Activated T-helper 1 cell treated with Interleukin-2 at 50 U/mL for 16 hours (primary cell): Measurements from ENCODE around the gene KRT4.

ENCODE experiments used
- DNase-seq: peaks from one replicate; pipeline ENCODE4 v3.0.0-alpha.2; 2020; ENCODE audit warnings: low read depth

The KRT4 gene

DNA sequence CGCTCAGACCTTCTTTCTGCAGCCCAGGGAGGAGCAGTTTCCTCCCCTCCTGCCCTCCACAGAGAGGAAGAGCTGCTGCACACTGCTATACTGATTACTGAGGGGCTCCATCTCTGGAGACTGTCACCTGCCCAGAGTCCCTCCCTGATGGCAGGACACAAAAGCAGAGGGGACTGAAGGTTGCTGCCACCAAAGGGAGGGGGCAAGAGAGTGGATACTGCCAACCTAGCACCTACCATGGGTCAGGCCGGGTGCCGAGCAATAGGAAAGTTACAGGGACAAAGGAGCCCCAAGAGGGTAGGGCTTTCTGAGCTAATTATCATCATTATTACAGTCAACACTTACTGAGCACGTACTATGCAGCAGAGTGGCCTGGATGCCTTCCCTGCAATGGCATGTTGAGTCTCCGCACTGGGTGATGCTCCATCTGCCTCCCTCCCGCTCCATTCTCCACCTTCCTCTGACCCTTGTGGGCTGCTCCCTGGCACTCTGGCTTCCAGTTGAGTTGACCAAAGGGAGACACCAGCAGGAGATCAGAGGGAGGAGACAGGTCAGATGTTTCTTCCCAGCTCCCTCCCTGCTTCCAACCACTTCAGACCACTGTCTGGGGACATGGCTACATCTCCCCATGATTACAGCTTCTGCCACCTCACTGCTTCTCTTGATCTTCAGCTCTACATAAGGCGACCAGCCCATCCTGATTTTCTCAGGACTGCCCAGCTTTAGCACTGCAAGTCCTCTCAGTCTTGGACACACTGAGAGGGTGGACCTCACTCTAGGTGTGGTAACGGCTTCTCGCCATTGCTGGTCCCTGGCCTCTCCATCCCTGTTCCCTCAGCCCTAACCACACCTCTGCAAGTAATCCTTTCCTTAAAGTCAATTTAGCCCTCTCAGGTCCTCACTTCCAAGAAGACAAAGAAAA, 22.8 kb upstream of the KRT4 start:
- DNase-seq = no peak

DNA sequence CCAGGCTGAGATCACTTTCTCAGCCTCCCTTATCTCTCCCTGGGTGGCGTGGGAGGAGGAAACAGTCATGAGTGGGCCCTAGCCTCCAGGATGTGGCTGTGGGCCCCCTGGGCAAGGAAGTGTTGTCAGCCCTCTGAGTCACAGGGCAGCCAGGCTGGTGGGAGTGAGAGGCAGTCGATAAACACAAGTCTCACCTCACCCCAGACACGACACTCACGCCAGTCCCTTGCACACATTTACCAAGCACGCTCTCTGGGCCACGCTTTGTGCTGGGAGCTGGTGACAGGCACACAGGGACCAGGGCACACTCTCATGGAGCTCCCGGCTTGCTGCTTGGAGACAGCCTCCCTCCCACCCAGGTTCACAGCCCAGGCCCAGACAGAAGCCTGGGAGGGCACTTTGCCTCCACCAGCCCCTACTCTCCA, 22.1 kb upstream of the KRT4 start:
- peak; percentile 11 for DNase-seq

DNA sequence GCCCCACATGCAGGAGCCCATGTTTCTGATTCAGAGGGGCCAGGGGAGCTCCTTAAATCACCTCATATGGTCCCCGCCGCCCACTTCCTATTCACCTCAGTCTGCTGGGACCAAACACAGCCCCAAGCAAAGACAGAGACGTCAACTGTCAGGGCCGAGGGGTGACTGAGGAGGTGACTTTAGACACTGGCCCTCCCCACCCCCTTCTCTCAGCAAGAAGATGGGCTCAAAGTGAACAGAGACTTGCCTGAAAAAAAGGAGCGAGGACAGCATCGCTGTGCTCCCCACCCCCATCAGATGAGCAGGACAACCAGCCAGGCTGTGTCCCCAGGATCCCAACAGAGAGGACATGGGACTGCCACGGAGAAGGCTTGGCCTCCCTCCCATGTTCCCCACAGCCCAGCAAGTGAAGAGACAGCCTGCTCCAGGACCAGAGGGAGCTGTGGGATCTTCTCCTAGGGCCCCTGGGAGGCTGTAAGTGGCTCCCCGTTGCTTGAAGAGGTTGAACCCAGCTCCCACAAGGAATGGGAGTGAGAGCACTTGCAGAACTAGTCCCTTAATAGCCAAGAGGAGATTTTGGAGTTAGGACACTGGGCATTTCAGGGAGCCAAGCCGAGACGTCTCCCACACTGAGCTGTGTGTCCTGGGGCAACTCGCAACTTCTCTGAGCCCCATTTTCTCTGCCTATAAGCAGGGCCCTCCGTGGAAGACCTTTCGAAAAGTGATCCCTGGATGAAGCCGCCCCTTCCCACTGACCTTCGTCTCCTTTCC, 21.5 kb upstream of the KRT4 start:
- DNase-seq = no peak

- no peak for DNase-seq
Observed at GRCh38 chr12:52834727-52835001, 20.7 kb upstream of the KRT4 start.

GRCh38 chr12:52833922-52834726, 20.2 kb upstream of the KRT4 start, which contains the start of gene KRT79:
TSS of gene KRT79 (minus strand) at chr12:52834311. CDS start at chr12:52834260, 51 bp downstream.
- DNase-seq = no peak

DNA sequence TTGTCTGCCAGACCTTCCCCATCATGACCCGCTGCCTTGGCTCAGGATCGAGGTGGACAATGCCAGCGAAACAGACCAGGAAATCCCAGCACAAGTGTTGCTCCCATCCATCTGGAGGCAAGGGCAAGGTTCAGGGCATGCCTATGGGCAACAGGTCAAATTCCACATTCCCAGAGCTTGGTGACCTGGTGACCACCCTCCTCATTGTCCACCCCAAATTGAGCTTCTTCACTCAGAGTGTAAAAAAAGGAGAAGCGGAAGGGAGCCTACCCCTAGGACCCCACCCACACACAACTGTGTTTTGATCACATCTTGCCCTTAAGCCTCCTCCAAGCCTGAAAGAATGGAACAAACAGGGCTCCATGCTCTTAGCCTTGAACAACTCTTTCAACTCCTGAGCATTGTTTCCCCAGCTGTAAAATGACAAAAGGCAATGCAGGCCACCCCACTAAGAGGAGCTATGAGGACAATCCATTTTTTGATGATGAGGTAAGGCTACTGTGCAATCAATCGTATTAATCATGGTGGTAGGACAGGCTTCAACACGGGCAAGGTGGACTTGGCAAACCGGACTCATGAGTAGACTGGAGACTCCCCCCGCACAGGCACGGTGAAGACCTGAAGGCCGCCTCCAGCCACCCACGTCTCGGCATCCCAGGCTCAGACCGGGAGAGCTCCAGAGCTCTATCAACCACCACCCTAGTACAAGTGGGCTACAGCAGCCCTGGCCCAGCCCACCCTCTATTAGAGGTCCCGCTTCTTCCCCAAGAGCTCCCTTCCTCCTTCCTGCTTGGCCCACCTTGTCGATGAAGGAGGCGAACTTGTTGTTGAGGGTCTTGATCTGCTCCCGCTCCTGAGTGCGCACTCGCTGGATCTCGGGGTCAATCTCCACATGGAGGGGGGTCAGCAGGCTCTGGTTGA, 19.3 kb upstream of the KRT4 start:
- no peak for DNase-seq

- DNase-seq = no peak
Observed at GRCh38 chr12:52832451-52832850, 18.5 kb upstream of the KRT4 start.

- no peak for DNase-seq
Observed at GRCh38 chr12:52831251-52831650, 17.3 kb upstream of the KRT4 start.

GRCh38 chr12:52829986-52830770, 16.3 kb upstream of the KRT4 start:
- no peak for DNase-seq

DNA sequence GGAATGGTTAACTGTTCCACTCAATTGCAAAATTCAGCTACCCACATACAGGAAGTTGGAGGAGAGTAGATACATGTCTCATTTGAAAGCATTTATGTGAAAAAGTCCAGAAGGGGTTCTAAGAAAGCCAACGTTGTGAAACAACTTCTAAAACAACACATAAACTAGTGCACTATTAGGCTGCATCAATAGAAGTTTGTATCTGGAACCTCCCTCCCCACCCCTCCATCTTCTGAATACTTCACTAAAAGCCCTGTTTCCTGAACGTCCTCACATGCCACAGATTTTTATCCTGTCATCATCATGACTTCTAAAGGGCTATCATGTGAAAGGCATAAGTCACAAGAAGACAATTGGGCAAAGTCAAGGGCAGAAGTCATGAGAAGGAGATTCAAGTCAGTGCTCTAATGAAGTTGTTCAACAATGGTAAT, 14.7 kb upstream of the KRT4 start:
- DNase-seq = no peak

DNA sequence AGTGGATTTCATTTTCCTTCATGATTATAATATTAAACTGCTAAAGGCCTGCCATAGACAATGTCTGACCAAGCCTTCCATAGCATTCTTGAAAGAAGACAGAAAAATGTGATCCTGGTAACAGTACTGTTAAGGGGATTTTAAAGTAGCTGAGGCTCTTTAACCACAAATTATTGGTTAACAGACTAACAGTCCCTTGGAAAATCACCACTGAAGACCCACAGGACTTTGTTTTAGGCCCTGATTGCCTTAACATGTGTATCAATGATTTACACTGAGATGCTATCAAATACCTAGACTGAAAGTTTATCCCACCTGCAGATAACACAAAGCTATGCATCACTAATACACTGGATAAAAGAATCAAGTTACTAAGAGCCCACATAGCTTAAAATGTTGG, 14.2 kb upstream of the KRT4 start:
- DNase-seq = no peak

GRCh38 chr12:52827499-52828090, 13.7 kb upstream of the KRT4 start:
- no peak for DNase-seq

DNA sequence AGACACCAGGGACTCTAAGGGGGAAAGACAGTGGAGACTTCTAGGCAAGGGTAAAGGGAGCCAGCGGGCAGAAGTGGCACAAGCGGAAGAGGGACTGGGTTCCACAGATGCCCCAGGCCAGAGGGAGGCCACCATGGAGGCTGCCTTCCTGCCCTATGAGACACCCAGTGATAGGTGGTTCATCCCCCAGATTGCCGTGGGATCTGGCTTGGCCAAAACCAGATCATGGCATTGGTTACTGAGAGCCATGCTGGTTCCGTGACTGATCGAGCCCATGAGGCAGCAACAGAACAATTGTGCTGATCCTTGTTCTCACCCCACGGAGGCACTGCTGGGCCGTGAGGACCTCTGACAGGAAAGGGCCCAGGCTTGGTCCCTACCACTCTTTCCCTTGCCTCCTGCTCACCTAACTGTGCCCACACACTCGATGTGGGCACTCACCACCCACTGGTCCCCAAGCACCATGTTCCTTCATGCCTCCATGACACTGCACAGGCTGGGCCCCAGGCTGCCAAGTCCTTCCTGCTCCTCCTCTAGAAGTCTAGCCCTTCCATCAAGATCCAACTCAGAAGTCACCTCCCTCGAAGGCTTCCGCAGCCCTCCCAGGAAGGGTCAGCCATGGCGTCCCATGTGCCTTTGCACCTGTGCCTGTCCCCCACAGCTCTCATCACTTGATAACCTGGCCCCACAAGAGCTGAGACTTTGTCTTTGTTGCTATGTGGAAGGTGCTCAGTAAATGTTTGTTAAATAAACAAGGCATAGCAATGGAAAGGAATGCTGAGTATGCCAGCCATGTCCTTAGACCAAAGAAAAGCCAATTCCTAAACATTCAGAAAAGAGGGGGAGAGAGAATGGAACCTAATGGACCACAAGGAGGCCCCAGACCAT, 12.9 kb upstream of the KRT4 start:
- DNase-seq = no peak

GRCh38 chr12:52825961-52826360, 12.0 kb upstream of the KRT4 start:
- DNase-seq = no peak

DNA sequence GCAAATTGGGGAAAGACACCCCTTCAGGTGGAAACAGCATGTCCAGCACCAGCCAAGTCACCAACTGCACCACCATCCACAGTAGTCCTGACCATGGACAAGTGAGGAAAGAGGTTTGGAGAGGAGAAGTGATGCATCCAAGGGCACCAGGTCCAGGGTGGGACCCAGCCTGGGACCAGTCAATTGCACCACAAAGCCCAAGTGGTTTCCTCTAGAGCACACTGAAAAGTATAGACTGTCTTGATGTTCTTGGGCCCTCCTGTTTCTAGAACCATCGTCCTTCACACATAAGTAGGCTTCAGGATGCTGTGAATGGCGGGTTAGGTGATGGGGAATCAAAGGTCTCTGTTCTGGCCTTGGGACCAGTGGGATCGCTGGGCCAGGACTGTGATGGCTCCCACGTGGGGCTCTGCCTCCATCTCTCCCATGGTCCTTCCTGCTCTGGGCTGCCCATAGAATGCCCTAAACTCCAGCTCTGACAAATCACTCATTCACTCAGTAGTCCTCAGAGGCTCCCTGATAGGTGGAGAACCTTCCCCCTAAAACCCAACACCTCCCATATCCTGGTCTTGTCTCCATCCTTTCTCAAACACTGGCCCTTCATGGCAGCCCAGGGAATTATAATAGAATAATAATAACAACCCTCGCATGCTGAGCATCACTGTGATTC, 11.0 kb upstream of the KRT4 start:
- no peak for DNase-seq

DNA sequence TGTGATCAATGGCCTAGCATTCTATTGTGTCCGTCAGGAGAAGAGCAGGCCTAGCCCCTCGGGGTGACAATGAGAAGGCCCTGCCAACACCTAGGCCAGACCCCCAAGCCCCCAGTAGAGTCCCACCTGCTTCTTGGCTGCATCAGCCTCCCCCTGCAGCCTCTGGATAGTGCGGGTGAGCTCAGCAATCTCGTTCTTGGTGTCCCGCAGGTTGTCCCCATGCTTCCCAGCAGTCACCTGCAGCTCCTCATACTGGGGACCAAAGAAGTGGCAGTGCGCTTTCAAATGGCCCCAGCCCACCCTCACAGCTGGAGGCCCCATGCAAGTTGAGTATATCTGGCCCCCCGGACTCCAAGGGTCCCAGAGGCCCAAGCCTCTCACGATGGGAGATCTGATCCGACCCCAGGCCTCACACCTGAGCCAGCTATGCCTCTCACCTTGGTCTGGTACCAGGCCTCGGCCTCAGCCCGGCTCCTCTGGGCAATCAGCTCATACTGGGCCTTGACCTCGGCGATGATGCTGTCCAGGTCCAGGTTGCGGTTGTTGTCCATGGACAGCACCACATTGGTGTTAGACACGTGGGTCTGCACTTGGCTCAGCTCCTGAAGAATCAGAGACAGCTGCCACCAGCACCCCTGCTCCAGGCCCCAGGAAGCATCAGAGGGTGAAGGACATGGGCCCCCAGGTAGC, 10.0 kb upstream of the KRT4 start:
- DNase-seq = no peak

GRCh38 chr12:52822771-52823510, 9.0 kb upstream of the KRT4 start:
- no peak for DNase-seq
